Activated CD8-positive, alpha-beta T cell treated with anti-CD3 and anti-CD28 coated beads, Interleukin-2, amount 10 ng/mL, durations not matched to agents 7 days and 5 days (primary cell): Measurements from ENCODE around the gene GNG13. TPM values are rescaled to one million over a fixed set of nuclear protein-coding genes. Genes with fewer than 3 reads are reported as not detected.

Source experiments
- microRNA-seq: library from miRNA; unstranded; fragments of <30 nt; microRNA quantifications from one replicate; pipeline ENCODE4 v1.2.0, GENCODE V29; 2022
- total RNA-seq, 2 experiments: library from RNA; stranded (reverse); gene quantifications; one replicate each; pipeline ENCODE4 v1.2.3, GENCODE V29; 2021

GNG13 gene
- total RNA-seq, 2 experiments from 2014 or later: not detected

Small RNA genes lying within 50 kb of the gene (microRNA-seq; reads per million reads assigned to microRNA genes)
- not detected for gene MIR662

Other genes starting within 250 kb of the GNG13 start
- not detected for gene PRR35, start 240.3 kb downstream of the GNG13 start, total RNA-seq
- 1 to 10 TPM; 1.6 TPM for gene NHLRC4, start 233.7 kb downstream of the GNG13 start, total RNA-seq
- gene PIGQ, start 230.8 kb downstream of the GNG13 start, total RNA-seq: 10 to 100 TPM; 41.2 to 43.0 TPM
- gene RAB40C, start 210.7 kb downstream of the GNG13 start, total RNA-seq: 10 to 100 TPM; 13.1 to 15.0 TPM
- under 1 TPM; 0.47 to 0.68 TPM for gene WFIKKN1, start 169.7 kb downstream of the GNG13 start, total RNA-seq
- 10 to 100 TPM; 89.0 to 94.0 TPM for gene METTL26, start 164.4 kb downstream of the GNG13 start, total RNA-seq
- gene MCRIP2, start 158.9 kb downstream of the GNG13 start, total RNA-seq: 10 to 100 TPM; 40.6 to 40.9 TPM
- gene WDR90, start 151.4 kb downstream of the GNG13 start, total RNA-seq: 100 to 1,000 TPM in 1 of 2 experiments, 10 to 100 TPM in 1; 96.8 to 106 TPM
- gene RHOT2, start 132.6 kb downstream of the GNG13 start, total RNA-seq: 100 to 1,000 TPM; 135 to 139 TPM
- 1 to 10 TPM; 1.4 to 1.9 TPM for gene RHBDL1, start 125.1 kb downstream of the GNG13 start, total RNA-seq
- 10 to 100 TPM; 80.4 to 86.4 TPM for gene STUB1, start 120.3 kb downstream of the GNG13 start, total RNA-seq
- 10 to 100 TPM; 36.1 to 39.0 TPM for gene JMJD8, start 116.4 kb downstream of the GNG13 start, total RNA-seq
- 10 to 100 TPM; 16.9 to 19.4 TPM for gene WDR24, start 110.3 kb downstream of the GNG13 start, total RNA-seq
- 1 to 10 TPM; 5.9 to 7.3 TPM for gene FBXL16, start 94.9 kb downstream of the GNG13 start, total RNA-seq
- gene METRN, start 85.6 kb downstream of the GNG13 start, total RNA-seq: 10 to 100 TPM in 1 of 2 experiments, 1 to 10 TPM in 1; 8.1 to 10.6 TPM
- gene ANTKMT, start 79.6 kb downstream of the GNG13 start, total RNA-seq: 10 to 100 TPM; 12.3 to 14.2 TPM
- gene CCDC78, start 74.3 kb downstream of the GNG13 start, total RNA-seq: 1 to 10 TPM; 3.9 TPM
- gene HAGHL, start 73.6 kb downstream of the GNG13 start, total RNA-seq: 10 to 100 TPM in 1 of 2 experiments, 1 to 10 TPM in 1; 8.4 to 11.2 TPM
- 10 to 100 TPM; 24.9 to 32.4 TPM for gene CIAO3, start 59.7 kb downstream of the GNG13 start, total RNA-seq
- not detected for gene MSLN, start 40.0 kb downstream of the GNG13 start, total RNA-seq
- 10 to 100 TPM; 25.9 to 30.1 TPM for gene RPUSD1, start 12.4 kb downstream of the GNG13 start, total RNA-seq
- gene CHTF18, start 12.1 kb downstream of the GNG13 start, total RNA-seq: 100 to 1,000 TPM; 102 to 126 TPM
- 10 to 100 TPM; 14.3 to 17.4 TPM for gene LMF1, start 170.2 kb upstream of the GNG13 start, total RNA-seq
- gene SOX8, start 181.0 kb upstream of the GNG13 start, total RNA-seq: not detected